ENCODE measurements around the gene NRXN3. TPM values are rescaled to one million over a fixed set of nuclear protein-coding genes. Genes with fewer than 3 reads are reported as not detected.
A peak's percentile ranks its signal among the peaks of the same experiment; 100 is the strongest.
"Not testable (repeated sequence)": the region's sequence is repeated elsewhere in the genome, so short reads cannot be mapped to it uniquely, and the experiment has no call there.

NRXN3 gene
- total RNA-seq, 1 experiment from 2014 or later, result 0.02 TPM

DNA sequence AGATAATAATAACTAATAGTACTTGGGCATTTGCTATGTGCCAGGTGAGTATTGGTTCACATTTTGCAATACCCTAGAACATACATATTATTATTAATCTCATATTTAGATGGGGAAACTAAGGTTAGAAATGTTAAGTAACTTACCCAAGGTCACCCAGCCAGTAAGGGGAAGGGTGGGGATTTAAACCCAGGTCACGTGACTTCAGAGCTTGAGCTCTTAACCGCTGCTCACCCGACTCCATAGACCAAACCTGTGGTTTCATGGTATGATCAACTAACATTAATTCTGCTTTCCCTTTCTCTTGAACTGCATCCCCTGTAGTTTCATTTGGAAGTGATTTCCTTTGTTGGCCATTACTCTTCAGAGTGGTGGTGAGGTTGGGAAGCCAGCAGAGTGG, 242.3 kb downstream of the NRXN3 start:
- H3K9me3 ChIP-seq (replicated peaks), result no peaks in the 10 kb centered on the region
- no peak overlapping the region for H3K27ac ChIP-seq
- H3K27me3 ChIP-seq, result no peaks in the 10 kb centered on the region
- no peaks in the 10 kb centered on the region for H3K36me3 ChIP-seq
- no peak for DNase-seq
- H3K4me1 ChIP-seq, result no peaks in the 10 kb centered on the region
- no peak overlapping the region for H3K4me3 ChIP-seq

GRCh38 chr14:78414172-78414571, 244.0 kb downstream of the NRXN3 start:
- H3K4me1 ChIP-seq, result no peaks in the 10 kb centered on the region
- no peak overlapping the region for H3K4me3 ChIP-seq
- H3K36me3 ChIP-seq, result no peaks in the 10 kb centered on the region
- no peak for DNase-seq
- no peak overlapping the region for H3K27ac ChIP-seq
- H3K9me3 ChIP-seq (replicated peaks), result no peaks in the 10 kb centered on the region
- no peaks in the 10 kb centered on the region for H3K27me3 ChIP-seq

DNA sequence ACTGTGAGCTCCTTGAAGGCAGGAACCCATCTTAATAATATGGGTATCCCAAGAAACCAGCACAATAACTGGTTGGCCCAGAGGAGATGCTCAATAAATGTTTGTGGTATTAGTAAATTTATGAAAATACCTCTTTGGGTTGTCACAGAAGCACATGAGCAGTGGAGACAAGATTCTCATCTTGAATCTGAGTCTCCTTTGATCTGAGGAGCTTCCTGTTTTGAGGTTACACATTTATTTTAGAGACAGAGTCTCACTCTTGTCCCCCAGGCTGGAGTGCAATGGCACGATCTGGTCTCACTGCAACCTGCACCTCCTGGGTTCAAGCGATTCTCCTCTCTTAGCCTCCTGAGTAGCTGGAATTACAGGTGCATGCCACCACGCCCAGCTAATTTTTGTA, 247.4 kb downstream of the NRXN3 start:
- Histone ChIP-seq H3K4me1 (no peaks in the 10 kb centered on the region), H3K4me3 (no peak overlapping the region), H3K36me3 (no peaks in the 10 kb centered on the region), H3K27me3 (no peaks in the 10 kb centered on the region), H3K9me3 (replicated peaks) (no peaks in the 10 kb centered on the region), H3K27ac (no peak overlapping the region)
- DNase-seq, result no peak

DNA sequence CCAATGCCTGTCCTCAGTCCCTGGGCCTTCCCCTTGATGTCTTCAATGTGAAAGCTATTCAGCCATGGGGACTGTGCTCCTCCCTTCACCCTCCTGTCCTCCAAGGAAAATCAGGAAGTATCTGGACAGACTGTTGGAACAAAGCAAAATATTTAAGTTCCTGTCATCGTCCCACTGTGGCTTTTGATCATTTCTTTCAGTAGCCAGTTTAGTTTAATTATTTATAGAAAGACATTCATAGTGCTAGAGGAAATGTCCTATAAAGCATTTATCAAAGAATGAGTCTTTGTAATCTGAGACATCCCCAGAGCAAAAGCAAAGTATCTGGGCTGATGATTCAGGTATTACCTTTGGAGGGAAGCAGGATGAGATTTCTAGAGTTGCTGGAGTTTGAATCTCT, 254.1 kb downstream of the NRXN3 start:
- Histone ChIP-seq H3K4me1 (no peaks in the 10 kb centered on the region), H3K27me3 (no peaks in the 10 kb centered on the region), H3K36me3 (no peaks in the 10 kb centered on the region), H3K27ac (no peak overlapping the region), H3K9me3 (replicated peaks) (no peaks in the 10 kb centered on the region), H3K4me3 (no peak overlapping the region)
- DNase-seq, result no peak

DNA sequence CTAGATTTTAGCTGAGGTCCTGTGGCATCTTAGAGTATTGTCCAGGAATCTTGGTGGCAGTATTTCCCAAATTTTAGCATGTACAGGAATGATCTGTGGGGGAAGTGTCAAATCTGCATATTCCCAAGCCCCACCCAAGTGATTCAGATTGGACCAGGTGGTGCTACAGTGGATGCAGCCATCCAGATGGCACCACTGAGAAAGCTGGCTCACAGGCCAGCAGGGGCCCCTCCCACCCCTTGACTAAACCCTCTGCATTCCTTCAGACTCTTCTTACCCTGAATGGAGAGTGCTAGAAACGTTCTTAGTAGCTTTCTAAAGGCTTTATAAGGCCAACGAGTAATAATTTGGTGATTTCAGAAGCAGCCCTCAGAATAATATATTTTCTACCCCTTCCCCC, 255.2 kb downstream of the NRXN3 start:
- Histone ChIP-seq H3K27me3 (no peaks in the 10 kb centered on the region), H3K4me1 (no peaks in the 10 kb centered on the region), H3K4me3 (no peak overlapping the region), H3K27ac (no peak overlapping the region), H3K9me3 (replicated peaks) (no peaks in the 10 kb centered on the region), H3K36me3 (no peaks in the 10 kb centered on the region)
- no peak for DNase-seq

DNA sequence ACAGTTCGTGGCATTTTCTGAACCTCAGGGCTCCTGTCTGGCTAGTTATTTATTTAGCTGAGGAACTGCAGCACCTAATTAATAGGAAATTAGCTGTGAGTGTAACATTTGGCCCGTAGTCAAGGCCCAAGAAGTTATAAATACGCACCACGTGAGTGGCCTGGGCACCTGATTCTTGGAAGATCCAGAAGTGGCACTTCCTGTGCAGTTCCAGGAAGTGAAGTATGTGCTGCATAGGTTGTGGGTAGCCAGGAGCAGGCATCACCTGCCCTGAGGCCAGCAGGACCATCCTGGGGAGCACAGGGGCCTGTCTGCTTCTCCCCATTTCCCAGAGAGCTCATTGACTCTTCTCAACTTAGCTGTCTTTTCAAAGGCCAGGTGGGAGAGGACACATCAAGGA, 255.6 kb downstream of the NRXN3 start:
- Histone ChIP-seq H3K4me3 (no peak overlapping the region), H3K27ac (no peak overlapping the region), H3K27me3 (no peaks in the 10 kb centered on the region), H3K36me3 (no peaks in the 10 kb centered on the region), H3K4me1 (no peaks in the 10 kb centered on the region), H3K9me3 (replicated peaks) (no peaks in the 10 kb centered on the region)
- DNase-seq, result no peak

DNA sequence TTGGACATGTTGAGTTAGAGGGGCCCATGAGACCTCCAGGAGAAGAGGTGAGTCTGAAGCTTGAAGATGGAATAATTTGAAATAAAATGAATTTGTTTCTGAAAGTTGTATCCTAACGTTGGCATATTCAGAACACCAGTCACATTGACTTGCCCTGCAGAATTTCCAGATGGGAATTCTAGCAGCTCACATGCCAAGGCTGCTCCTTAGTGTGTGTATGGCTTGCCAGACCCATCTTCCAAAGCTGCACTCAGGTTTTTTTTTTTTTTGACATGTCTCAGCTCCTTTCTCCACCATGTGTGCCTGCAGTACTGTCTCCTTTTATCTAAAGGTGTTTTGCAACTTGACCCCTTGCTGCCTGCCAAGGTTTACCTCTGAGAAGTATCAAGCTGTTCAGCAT, 261.9 kb downstream of the NRXN3 start:
- Histone ChIP-seq H3K4me1 (no peaks in the 10 kb centered on the region), H3K36me3 (no peaks in the 10 kb centered on the region), H3K27me3 (no peaks in the 10 kb centered on the region), H3K4me3 (no peak overlapping the region), H3K9me3 (replicated peaks) (no peaks in the 10 kb centered on the region), H3K27ac (no peak overlapping the region)
- no peak for DNase-seq

GRCh38 chr14:78437448-78437847, 267.3 kb downstream of the NRXN3 start:
- not testable (repeated sequence) for H3K9me3 ChIP-seq (replicated peaks); DNase-seq; H3K4me1 ChIP-seq; H3K4me3 ChIP-seq; H3K27ac ChIP-seq; H3K36me3 ChIP-seq; H3K27me3 ChIP-seq

GRCh38 chr14:78440356-78440894, 270.3 kb downstream of the NRXN3 start:
- H3K27me3 ChIP-seq, result no peaks in the 10 kb centered on the region
- H3K4me3 ChIP-seq, result no peak overlapping the region
- H3K27ac ChIP-seq, result no peak overlapping the region
- no peaks in the 10 kb centered on the region for H3K36me3 ChIP-seq
- H3K9me3 ChIP-seq (replicated peaks), result no peaks in the 10 kb centered on the region
- H3K4me1 ChIP-seq, result no peaks in the 10 kb centered on the region
- DNase-seq, result no peak

DNA sequence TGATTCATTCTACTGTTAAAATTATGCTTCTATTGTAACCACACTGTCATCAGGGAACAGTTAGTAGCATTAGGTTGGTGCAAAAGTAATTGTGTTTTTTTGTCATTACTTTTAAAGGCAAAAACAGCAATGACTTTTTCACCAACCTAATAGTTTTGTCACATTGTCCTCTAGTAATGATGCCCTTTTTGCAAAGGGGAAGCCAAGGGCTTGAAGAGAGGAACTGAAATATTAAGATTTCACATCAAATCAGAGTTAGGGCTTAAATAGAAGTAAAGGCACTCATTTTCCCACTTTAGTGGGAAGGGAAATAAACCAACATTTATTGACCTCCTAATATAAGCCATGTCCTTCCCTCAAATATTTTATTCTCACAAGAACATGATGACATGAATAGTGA, 273.7 kb downstream of the NRXN3 start:
- Histone ChIP-seq H3K4me1 (no peaks in the 10 kb centered on the region), H3K9me3 (replicated peaks) (no peaks in the 10 kb centered on the region), H3K27me3 (no peaks in the 10 kb centered on the region), H3K36me3 (no peaks in the 10 kb centered on the region), H3K27ac (no peak overlapping the region), H3K4me3 (no peak overlapping the region)
- no peak for DNase-seq

- H3K9me3 ChIP-seq (replicated peaks), result no peaks in the 10 kb centered on the region
- H3K27ac ChIP-seq, result no peak overlapping the region
- no peak overlapping the region for H3K4me3 ChIP-seq
- H3K27me3 ChIP-seq, result no peaks in the 10 kb centered on the region
- no peaks in the 10 kb centered on the region for H3K4me1 ChIP-seq
- no peak for DNase-seq
- H3K36me3 ChIP-seq, result no peaks in the 10 kb centered on the region
Measured at GRCh38 chr14:78445275-78445674, 275.1 kb downstream of the NRXN3 start.

- peak in 1 of 2 experiments; percentile 32 for DNase-seq
- H3K27me3 ChIP-seq, result no peaks in the 10 kb centered on the region
- H3K4me1 ChIP-seq, result no peaks in the 10 kb centered on the region
- no peak overlapping the region for H3K4me3 ChIP-seq
- no peaks in the 10 kb centered on the region for H3K9me3 ChIP-seq (replicated peaks)
- no peak overlapping the region for H3K27ac ChIP-seq
- H3K36me3 ChIP-seq, result no peaks in the 10 kb centered on the region
Measured at GRCh38 chr14:78446807-78447206, 276.6 kb downstream of the NRXN3 start.

DNA sequence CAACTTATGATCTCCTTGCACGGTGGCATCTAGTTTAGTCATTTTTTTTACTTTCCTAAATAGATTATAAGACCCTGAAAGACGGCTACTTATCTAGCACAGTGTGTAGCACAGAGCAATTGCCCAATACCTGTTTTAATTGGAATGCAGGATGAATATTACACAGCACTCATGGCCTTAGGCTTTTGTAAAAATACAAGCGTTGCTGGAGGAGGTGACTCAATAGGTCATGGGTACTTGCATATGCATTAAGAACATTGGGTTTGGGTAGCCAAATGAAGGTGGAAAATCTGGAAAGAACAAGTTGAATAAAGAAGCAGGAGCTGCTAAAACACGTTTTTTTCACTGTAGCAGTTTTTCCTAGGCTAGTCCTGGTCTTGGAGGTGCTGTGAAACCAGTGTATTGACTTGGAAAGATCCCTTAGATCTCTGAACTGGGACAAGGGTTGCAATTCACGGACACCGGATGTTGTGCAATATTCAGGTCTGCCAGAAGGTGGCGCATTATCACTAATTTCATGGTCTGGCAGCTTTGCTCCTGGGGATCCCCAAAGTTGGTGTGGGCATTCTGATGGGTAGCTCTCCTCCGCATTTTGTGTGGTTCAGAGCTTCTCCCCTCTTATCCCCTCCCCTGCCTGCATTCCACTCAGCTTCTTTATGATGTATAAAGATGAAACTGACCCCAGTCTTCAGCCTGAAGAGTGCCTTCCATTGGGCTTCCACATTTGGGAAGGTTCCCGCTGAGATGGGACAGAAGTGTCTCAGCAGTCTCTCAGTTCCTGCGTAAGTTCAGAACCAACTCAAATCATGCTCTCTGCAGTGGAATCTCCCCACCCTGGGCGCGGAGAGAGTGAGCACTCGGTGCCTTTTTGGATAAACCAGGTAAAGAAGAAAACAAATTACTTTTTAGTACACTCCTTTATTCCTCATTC, 278.3 kb downstream of the NRXN3 start:
- Histone ChIP-seq H3K4me1 (no peaks in the 10 kb centered on the region), H3K27ac (no peak overlapping the region), H3K9me3 (replicated peaks) (no peaks in the 10 kb centered on the region), H3K4me3 (no peak overlapping the region), H3K36me3 (no peaks in the 10 kb centered on the region), H3K27me3 (no peaks in the 10 kb centered on the region)
- peak; percentile 27 to 71 for DNase-seq

DNA sequence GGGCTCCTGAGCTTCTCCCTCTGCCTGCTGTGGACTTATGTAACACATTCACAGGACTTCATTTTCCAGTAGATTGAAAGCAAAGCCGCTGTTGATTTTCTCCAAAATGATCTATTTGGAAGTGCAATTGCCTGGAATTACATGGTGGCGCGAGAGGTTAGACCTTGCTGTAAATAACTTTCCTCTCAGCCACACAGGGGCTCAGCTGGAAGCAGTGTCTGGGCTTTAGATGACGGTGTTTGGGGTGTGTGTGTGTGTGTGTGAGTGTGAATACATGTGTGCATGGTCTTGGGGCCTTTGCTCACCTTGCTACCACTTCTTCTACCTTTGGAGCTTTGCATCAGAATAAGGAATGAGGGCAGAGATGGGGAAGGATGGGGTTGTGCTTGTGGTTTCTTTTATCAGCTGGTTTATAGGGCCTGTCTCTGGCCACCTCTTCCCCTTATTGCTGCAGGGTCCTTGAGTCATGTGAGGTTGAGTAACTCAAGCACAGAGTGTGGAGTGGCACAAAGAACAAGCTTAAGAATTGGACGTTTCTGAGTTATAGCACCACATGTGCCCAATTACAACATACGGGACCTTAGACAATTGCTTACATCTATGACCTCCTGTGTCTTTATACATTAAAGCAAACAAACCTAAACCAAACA, 280.6 kb downstream of the NRXN3 start:
- Histone ChIP-seq H3K9me3 (replicated peaks) (no peaks in the 10 kb centered on the region), H3K27me3 (no peaks in the 10 kb centered on the region), H3K27ac (no peak overlapping the region), H3K4me1 (no peaks in the 10 kb centered on the region), H3K36me3 (no peaks in the 10 kb centered on the region), H3K4me3 (no peak overlapping the region)
- DNase-seq, result no peak

GRCh38 chr14:78451319-78451695, 281.1 kb downstream of the NRXN3 start:
- no peaks in the 10 kb centered on the region for H3K36me3 ChIP-seq
- H3K27me3 ChIP-seq, result no peaks in the 10 kb centered on the region

More at GRCh38 chr14:78451319-78451695, 281.1 kb downstream of the NRXN3 start:
- Histone ChIP-seq H3K4me3 (no peak overlapping the region), H3K9me3 (replicated peaks) (no peaks in the 10 kb centered on the region), H3K27ac (no peak overlapping the region), H3K4me1 (no peaks in the 10 kb centered on the region)
- DNase-seq, result no peak

Data from SJCRH30 (cell line).